IMR-90 (cell line): ENCODE data around the gene RNPC3. TPM values are rescaled to one million over a fixed set of nuclear protein-coding genes. Genes with fewer than 3 reads are reported as not detected.
"Not testable (repeated sequence)": the region's sequence is repeated elsewhere in the genome, so short reads cannot be mapped to it uniquely, and the experiment has no call there.

ENCODE experiments used
- ATAC-seq: fragments of 200-7000 bp; cut with Tn5 transposase; 2 replicates; pipeline ENCODE4 v1.9.1; 2020; ENCODE audit warnings: low read depth, mild to moderate bottlenecking, moderate library complexity
- BruUV-seq: library from RNA; stranded (reverse); fragments of 400-500 nt; replicated peaks from 2 replicates; lab custom pipeline; 2021; lab: Mats Ljungman, UMichigan
- CTCF ChIA-PET: fragments of 300-600 bp; formaldehyde crosslinking; extraction: SDS; loops from one replicate; lab custom pipeline; 2021; ENCODE audit warnings: antibody characterized with exemption; lab: Yijun Ruan, JAX
- POLR2A ChIA-PET: fragments of 300-600 bp; sonication (Branson Sonifier 250); formaldehyde crosslinking; loops from one replicate; lab custom pipeline; 2022; ENCODE audit warnings: antibody characterized with exemption; ENCODE audit not compliant: unreplicated experiment; lab: Charles Lee
- DNase-seq: peaks from one replicate; pipeline ENCODE4 v3.0.0; 2013
- H2AFZ ChIP-seq: replicated peaks from 2 replicates; pipeline ENCODE3; 2013; ENCODE audit warnings: low read length, mild to moderate bottlenecking; ENCODE audit not compliant: poor library complexity
- H2AK5ac ChIP-seq: 2 replicates; pipeline ENCODE4 v1.6.1; 2013; ENCODE audit warnings: low read depth, low read length, inconsistent platforms
- H2AK9ac ChIP-seq: replicated peaks from 2 replicates; pipeline ENCODE3; 2013; ENCODE audit warnings: mild to moderate bottlenecking, low read depth, low read length, moderate library complexity; ENCODE audit not compliant: poor library complexity
- H2BK120ac ChIP-seq: 2 replicates; pipeline ENCODE4 v1.6.1; 2013; ENCODE audit warnings: low read depth, low read length, inconsistent platforms
- H2BK15ac ChIP-seq: 3 replicates; pipeline ENCODE4 v1.6.1; 2013; ENCODE audit warnings: low read depth, low read length, inconsistent platforms
- H2BK20ac ChIP-seq: 2 replicates; pipeline ENCODE4 v1.6.1; 2013; ENCODE audit warnings: low read depth, mild to moderate bottlenecking, inconsistent platforms, low read length, moderate library complexity
- H2BK5ac ChIP-seq: 2 replicates; pipeline ENCODE4 v1.6.1; 2013; ENCODE audit warnings: mild to moderate bottlenecking, low read depth, low read length, inconsistent platforms; ENCODE audit not compliant: poor library complexity, severe bottlenecking
- H3K14ac ChIP-seq: replicated peaks from 2 replicates; pipeline ENCODE4 v1.6.1; 2013; ENCODE audit warnings: low read depth, low read length, inconsistent platforms
- H3K18ac ChIP-seq: 2 replicates; pipeline ENCODE4 v1.6.1; 2013; ENCODE audit warnings: low read depth, low read length, control low read depth
- H3K23ac ChIP-seq: 2 replicates; pipeline ENCODE4 v1.6.1; 2013; ENCODE audit warnings: low read depth, low read length, inconsistent platforms
- H3K27ac ChIP-seq: 2 replicates; pipeline ENCODE4 v1.5.1; 2013; ENCODE audit warnings: mild to moderate bottlenecking, control low read depth, low read length; ENCODE audit not compliant: insufficient read depth
- H3K27me3 ChIP-seq: 2 replicates; pipeline ENCODE4 v1.6.1; 2013; ENCODE audit warnings: low read length; ENCODE audit not compliant: control insufficient read depth, insufficient read depth
- H3K36me3 ChIP-seq: 2 replicates; pipeline ENCODE4 v1.6.1; 2013; ENCODE audit warnings: low read length, mixed read lengths; ENCODE audit not compliant: control insufficient read depth, insufficient read depth
- H3K4ac ChIP-seq: 2 replicates; pipeline ENCODE4 v1.6.1; 2013; ENCODE audit warnings: low read depth, low read length, inconsistent platforms
- H3K4me1 ChIP-seq: 2 replicates; pipeline ENCODE4 v1.6.1; 2013; ENCODE audit warnings: low read length, mixed read lengths; ENCODE audit not compliant: control insufficient read depth, insufficient read depth
- H3K4me2 ChIP-seq: 2 replicates; pipeline ENCODE4 v1.6.1; 2013; ENCODE audit warnings: low read depth, mild to moderate bottlenecking, control low read depth, low read length, moderate library complexity
- H3K4me3 ChIP-seq: 2 replicates; pipeline ENCODE4 v1.5.1; 2013; ENCODE audit warnings: low read depth, mild to moderate bottlenecking, control low read depth, low read length, moderate library complexity; ENCODE audit not compliant: insufficient read depth
- H3K56ac ChIP-seq: 2 replicates; pipeline ENCODE4 v1.6.1; 2013; ENCODE audit warnings: low read length, inconsistent platforms; ENCODE audit not compliant: insufficient read depth; ENCODE audit errors: extremely low read depth
- H3K79me1 ChIP-seq, 2 experiments: 2 replicates each; pipeline ENCODE4 v1.6.1; 2013; ENCODE audit warnings: low read length in 2 of 2, inconsistent platforms in 1 of 2, low read depth in 1 of 2
- H3K9ac ChIP-seq: 2 replicates; pipeline ENCODE4 v1.6.1; 2013; ENCODE audit warnings: low read depth, low read length, control low read depth
- H3K9me1 ChIP-seq: 2 replicates; pipeline ENCODE4 v1.6.1; 2013; ENCODE audit warnings: low read length, inconsistent platforms; ENCODE audit not compliant: insufficient read depth
- H3K9me3 ChIP-seq: 2 replicates; pipeline ENCODE4 v1.6.1; 2013; ENCODE audit warnings: low read length; ENCODE audit not compliant: control insufficient read depth, insufficient read depth
- H4K20me1 ChIP-seq: 2 replicates; pipeline ENCODE4 v1.6.1; 2013; ENCODE audit warnings: low read length, inconsistent platforms; ENCODE audit not compliant: insufficient read depth
- H4K5ac ChIP-seq: 2 replicates; pipeline ENCODE4 v1.6.1; 2013; ENCODE audit warnings: mild to moderate bottlenecking, low read depth, low read length, control low read depth
- H4K8ac ChIP-seq, 2 experiments: 2 replicates each; pipeline ENCODE4 v1.6.1; 2013; ENCODE audit warnings: low read depth in 2 of 2, low read length in 2 of 2, control low read depth in 1 of 2, inconsistent platforms in 1 of 2
- H4K91ac ChIP-seq: 2 replicates; pipeline ENCODE4 v1.6.1; 2013; ENCODE audit warnings: low read depth, low read length, inconsistent platforms; ENCODE audit not compliant: insufficient read depth
- CEBPB ChIP-seq: IDR thresholded peaks from 2 replicates; pipeline ENCODE4 v1.6.1; 2012; ENCODE audit warnings: low read depth, low read length, improper control_type of control experiment
- RCOR1 ChIP-seq: IDR thresholded peaks from 2 replicates; pipeline ENCODE4 v1.6.1; 2012; ENCODE audit warnings: mild to moderate bottlenecking, low read length, improper control_type of control experiment; ENCODE audit not compliant: insufficient replicate concordance
- SMC3 ChIP-seq: fragments of 150-350 bp; IDR thresholded peaks from 2 replicates; pipeline ENCODE4 v1.6.1; 2016; ENCODE audit warnings: low read depth, mild to moderate bottlenecking, antibody characterized with exemption, low read length, moderate library complexity
- WGBS, 2 experiments: methylation state at CpG; one replicate each; pipeline versions ENCODE4 v1.1.5 to v1.1.7; 2013; ENCODE audit warnings: missing lambda C conversion rate in 2 of 2; ENCODE audit not compliant: insufficient read length in 1 of 2; ENCODE audit errors: extremely low coverage in 2 of 2; 5-methylcytosine and 5-hydroxymethylcytosine counted together
- dilution Hi-C: fragments of 300-500 bp; cut with HindIII; formaldehyde crosslinking; loops from one replicate; pipeline ENCODE4 v1.14.3; 2018; ENCODE audit warnings: low sequenced_read_pairs; ENCODE audit not compliant: unreplicated experiment
- in situ Hi-C: fragments of 300-500 bp; cut with MboI; formaldehyde crosslinking; loops from 3 replicates; pipeline ENCODE4 v1.14.3; 2019; ENCODE audit warnings: low sequenced_read_pairs, inconsistent platforms, mixed read lengths
- intact Hi-C: fragments of 100-400 bp; cut with micrococcal nuclease; formaldehyde crosslinking; loops from 2 replicates; pipeline ENCODE4 v1.10.0; 2022
- polyA plus RNA-seq, 3 experiments: library from polyadenylated mRNA; depleted of rRNA; stranded (reverse); fragments of >200 nt; gene quantifications; 2 replicates each; pipeline ENCODE4 v1.2.3, GENCODE V29; 2012; ENCODE audit warnings: low replicate concordance in 1 of 3
- total RNA-seq: library from RNA; depleted of rRNA; stranded (reverse); fragments of >200 nt; gene quantifications from 2 replicates; pipeline ENCODE4 v1.2.3, GENCODE V29; 2012

Gene RNPC3
- total and polyA plus RNA-seq, 2 of the 4 experiments (the other 2 are of a cell fraction), result 3.8 to 9.9 TPM

- Histone ChIP-seq H3K36me3 (no peaks in the 10 kb centered on the region), H3K9me1 (no peaks in the 10 kb centered on the region), H3K9me3 (no peaks in the 10 kb centered on the region), H3K27me3 (no peaks in the 10 kb centered on the region), H3K56ac (no peak overlapping the region), H2AFZ (no peak overlapping the region), H3K23ac (no peak overlapping the region), H3K79me1 (no peaks in the 10 kb centered on the region), H3K4me2 (no peak overlapping the region), H3K27ac (no peak overlapping the region), H3K14ac (no peak overlapping the region), H3K9ac (no peak overlapping the region), H2BK15ac (no peak overlapping the region), H2BK20ac (no peak overlapping the region), H3K4ac (no peak overlapping the region), H2BK120ac (no peak overlapping the region), H4K91ac (no peak overlapping the region), H2AK9ac (no peak overlapping the region), H2BK5ac (no peak overlapping the region), H3K4me3 (no peak overlapping the region), H4K20me1 (no peaks in the 10 kb centered on the region), H3K18ac (no peak overlapping the region), H3K4me1 (no peaks in the 10 kb centered on the region), H2AK5ac (no peak overlapping the region), H4K8ac (no peak overlapping the region), H4K5ac (no peak overlapping the region)
- dilution Hi-C loops (no loop called here), intact Hi-C loops (no loop called here), in situ Hi-C loops (no loop called here)
- no TSS peak for BruUV-seq
- DNase-seq (no peak), ATAC-seq (no peak)
- ChIA-PET CTCF (no interaction called here), POLR2A (no interaction called here)
- TF ChIP-seq RCOR1 (no peak), SMC3 (no peak), CEBPB (no peak)
Measured at GRCh38 chr1:103560427-103560826, 34.9 kb downstream of the RNPC3 start.

GRCh38 chr1:103561124-103561523, 35.6 kb downstream of the RNPC3 start:
- H3K79me1 ChIP-seq, dilution Hi-C loops, H2AFZ ChIP-seq, H2BK15ac ChIP-seq, H2AK9ac ChIP-seq, BruUV-seq, CTCF ChIA-PET, intact Hi-C loops, H4K91ac ChIP-seq, H3K9me3 ChIP-seq, H2BK20ac ChIP-seq, H3K9me1 ChIP-seq, H2BK120ac ChIP-seq, in situ Hi-C loops, H2BK5ac ChIP-seq, POLR2A ChIA-PET, H3K36me3 ChIP-seq, ATAC-seq, H4K20me1 ChIP-seq, H2AK5ac ChIP-seq, H3K56ac ChIP-seq, H4K5ac ChIP-seq, H3K27me3 ChIP-seq, DNase-seq, H4K8ac ChIP-seq, H3K23ac ChIP-seq, H3K14ac ChIP-seq, H3K18ac ChIP-seq, H3K4me1 ChIP-seq, H3K9ac ChIP-seq, H3K4me3 ChIP-seq, H3K4ac ChIP-seq, H3K4me2 ChIP-seq, H3K27ac ChIP-seq: not testable (repeated sequence)
- WGBS, 2 experiments, result no CpG with 5 or more reads among the region's 3 CpGs
